HepG2 (cell line): Measurements from ENCODE around the gene MSMB. TPM values are rescaled to one million over a fixed set of nuclear protein-coding genes. Genes with fewer than 3 reads are reported as not detected.

Source experiments
- HNF4G ChIP-seq, 2 experiments: sonication (generic) in 1 of 2; formaldehyde crosslinking in 1 of 2; IDR thresholded peaks; 2 replicates each; pipeline versions ENCODE4 v1.4.0 to v1.6.1; 2011 to 2020; ENCODE audit warnings: borderline replicate concordance in 2 of 2, low read depth in 2 of 2, mild to moderate bottlenecking in 2 of 2, low read length in 1 of 2, missing genetic modification reagents in 1 of 2, moderate library complexity in 1 of 2
- MXD4 ChIP-seq: IDR thresholded peaks from 2 replicates; pipeline ENCODE4 v1.6.1; 2016; ENCODE audit warnings: mild to moderate bottlenecking, missing biosample characterization, missing genetic modification reagents
- RFX5 ChIP-seq: IDR thresholded peaks from 2 replicates; pipeline ENCODE4 v1.6.1; 2011; ENCODE audit warnings: low read depth, low read length, improper control_type of control experiment
- RFXAP ChIP-seq: sonication (generic); formaldehyde crosslinking; IDR thresholded peaks from 2 replicates; pipeline ENCODE4 v1.4.0; 2020; ENCODE audit warnings: missing genetic modification reagents, borderline replicate concordance
- SMC3 ChIP-seq: IDR thresholded peaks from 2 replicates; pipeline ENCODE4 v1.6.1; 2011; ENCODE audit warnings: low read length, improper control_type of control experiment
- U2AF1 ChIP-seq: fragments of 200-400 bp; formaldehyde crosslinking; optimal IDR thresholded peaks from 2 replicates; pipeline ENCODE3; 2017; ENCODE audit warnings: mild to moderate bottlenecking, low read depth, low read length
- WIZ ChIP-seq: sonication (generic); formaldehyde crosslinking; IDR thresholded peaks from 2 replicates; pipeline ENCODE4 v1.5.1; 2020; ENCODE audit warnings: mild to moderate bottlenecking, missing genetic modification reagents
- ZHX2 ChIP-seq, 2 experiments: sonication (generic) in 1 of 2; formaldehyde crosslinking in 1 of 2; IDR thresholded peaks; 2 replicates each; pipeline versions ENCODE4 v1.6.1 to v1.9.0; 2014 to 2022; ENCODE audit warnings: antibody characterized with exemption in 1 of 2, borderline replicate concordance in 1 of 2, inconsistent platforms in 1 of 2, low read depth in 1 of 2, missing genetic modification reagents in 1 of 2
- ZNF354B ChIP-seq: sonication (generic); formaldehyde crosslinking; IDR thresholded peaks from 2 replicates; pipeline ENCODE4 v1.8.0; 2022; ENCODE audit warnings: mild to moderate bottlenecking, missing genetic modification reagents
- ZNF451 ChIP-seq: sonication (generic); formaldehyde crosslinking; IDR thresholded peaks from 2 replicates; pipeline ENCODE4 v1.5.0; 2020; ENCODE audit warnings: mild to moderate bottlenecking, missing genetic modification reagents
- ZNF484 ChIP-seq: sonication (generic); formaldehyde crosslinking; IDR thresholded peaks from 2 replicates; pipeline ENCODE4 v1.5.1; 2020; ENCODE audit warnings: mild to moderate bottlenecking, low read depth, missing genetic modification reagents, borderline replicate concordance
- ZNF567 ChIP-seq: sonication (generic); formaldehyde crosslinking; IDR thresholded peaks from 2 replicates; pipeline ENCODE4 v1.8.1; 2023; ENCODE audit warnings: mild to moderate bottlenecking, missing genetic modification reagents, borderline replicate concordance
- ZNF644 ChIP-seq: IDR thresholded peaks from 2 replicates; pipeline ENCODE4 v1.6.1; 2016; ENCODE audit warnings: low read depth
- ZNF850 ChIP-seq: sonication (generic); formaldehyde crosslinking; conservative IDR thresholded peaks from 2 replicates; pipeline ENCODE4 v1.9.0; 2021; ENCODE audit warnings: mild to moderate bottlenecking, missing genetic modification reagents
- polyA plus RNA-seq, 8 experiments: library from polyadenylated mRNA; depleted of rRNA in 3 of 8; stranded (reverse) in 7 of 8; unstranded in 1 of 8; fragments of >200 nt; fragmentation: Illumina TruSeq in 4 of 8; extraction: Trizol in 4 of 8; gene quantifications; 2 replicates each; pipeline versions ENCODE4 v1.2.1 to v1.2.3, GENCODE V29; 2011 to 2016; ENCODE audit warnings: low read depth in 4 of 8, missing spikeins in 1 of 8, mixed read lengths in 1 of 8; ENCODE audit not compliant: insufficient read depth in 1 of 8
- total RNA-seq, 5 experiments: library from RNA; depleted of rRNA; stranded (reverse); fragments of >200 nt; fragmentation: Illumina TruSeq; extraction: Trizol; gene quantifications; 2 replicates each; pipeline ENCODE4 v1.2.3, GENCODE V29; 2016; ENCODE audit warnings: low read depth in 1 of 5
- TF ChIP-seq, protein P1 (sequence below): sonication (generic); formaldehyde crosslinking; IDR thresholded peaks from 2 replicates; pipeline ENCODE4 v1.4.0; 2020; ENCODE audit warnings: missing genetic modification reagents, borderline replicate concordance
- TF ChIP-seq, protein P2 (sequence below): sonication (generic); formaldehyde crosslinking; IDR thresholded peaks from 2 replicates; pipeline ENCODE4 v1.5.1; 2020; ENCODE audit warnings: missing genetic modification reagents, mild to moderate bottlenecking, borderline replicate concordance
- TF ChIP-seq, protein P3 (sequence below): sonication (generic); formaldehyde crosslinking; IDR thresholded peaks from 2 replicates; pipeline ENCODE4 v1.9.0; 2021; ENCODE audit warnings: missing genetic modification reagents, mild to moderate bottlenecking, borderline replicate concordance

MSMB gene
- total and polyA plus RNA-seq, 2 of the 13 experiments (the other 11 are each of a cell fraction or from before 2014, with no cell fraction given), result 0.84 TPM; not detected in 1

GRCh38 chr10:46033602-46034011 is 12.5 kb downstream of the MSMB start (continued):
- TF ChIP-seq ZHX2 (IDR thresholded peaks at IDR 0.05; ENCODE audit: low read depth) (no peak), ZHX2 (CRISPR knock-in tag; IDR thresholded peaks at IDR 0.05; ENCODE audit: borderline replicate concordance) (no peak), ZNF850 (CRISPR knock-in tag) (no peak), RFXAP (no peak; the same call in 1 of the 2 replicates), RFX5 (no peak), ZNF567 (CRISPR knock-in tag) (no peak), ZNF354B (CRISPR knock-in tag) (no peak; the same call in 1 of the 2 replicates), WIZ (no peak), ZNF451 (CRISPR knock-in tag) (no peak), U2AF1 (no peak), ZNF644 (CRISPR knock-in tag) (peak; percentile 83), MXD4 (no peak; the same call in 1 of the 2 replicates), HNF4G (IDR thresholded peaks at IDR 0.05; ENCODE audit: borderline replicate concordance, low read depth, low read length) (no peak), HNF4G (CRISPR knock-in tag; IDR thresholded peaks at IDR 0.05; ENCODE audit: borderline replicate concordance, low read depth) (no peak), ZNF484 (CRISPR knock-in tag) (no peak), SMC3 (no peak)
- TF ChIP-seq, protein P1, sequence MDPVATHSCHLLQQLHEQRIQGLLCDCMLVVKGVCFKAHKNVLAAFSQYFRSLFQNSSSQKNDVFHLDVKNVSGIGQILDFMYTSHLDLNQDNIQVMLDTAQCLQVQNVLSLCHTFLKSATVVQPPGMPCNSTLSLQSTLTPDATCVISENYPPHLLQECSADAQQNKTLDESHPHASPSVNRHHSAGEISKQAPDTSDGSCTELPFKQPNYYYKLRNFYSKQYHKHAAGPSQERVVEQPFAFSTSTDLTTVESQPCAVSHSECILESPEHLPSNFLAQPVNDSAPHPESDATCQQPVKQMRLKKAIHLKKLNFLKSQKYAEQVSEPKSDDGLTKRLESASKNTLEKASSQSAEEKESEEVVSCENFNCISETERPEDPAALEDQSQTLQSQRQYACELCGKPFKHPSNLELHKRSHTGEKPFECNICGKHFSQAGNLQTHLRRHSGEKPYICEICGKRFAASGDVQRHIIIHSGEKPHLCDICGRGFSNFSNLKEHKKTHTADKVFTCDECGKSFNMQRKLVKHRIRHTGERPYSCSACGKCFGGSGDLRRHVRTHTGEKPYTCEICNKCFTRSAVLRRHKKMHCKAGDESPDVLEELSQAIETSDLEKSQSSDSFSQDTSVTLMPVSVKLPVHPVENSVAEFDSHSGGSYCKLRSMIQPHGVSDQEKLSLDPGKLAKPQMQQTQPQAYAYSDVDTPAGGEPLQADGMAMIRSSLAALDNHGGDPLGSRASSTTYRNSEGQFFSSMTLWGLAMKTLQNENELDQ, result no peak
- TF ChIP-seq, protein P2, sequence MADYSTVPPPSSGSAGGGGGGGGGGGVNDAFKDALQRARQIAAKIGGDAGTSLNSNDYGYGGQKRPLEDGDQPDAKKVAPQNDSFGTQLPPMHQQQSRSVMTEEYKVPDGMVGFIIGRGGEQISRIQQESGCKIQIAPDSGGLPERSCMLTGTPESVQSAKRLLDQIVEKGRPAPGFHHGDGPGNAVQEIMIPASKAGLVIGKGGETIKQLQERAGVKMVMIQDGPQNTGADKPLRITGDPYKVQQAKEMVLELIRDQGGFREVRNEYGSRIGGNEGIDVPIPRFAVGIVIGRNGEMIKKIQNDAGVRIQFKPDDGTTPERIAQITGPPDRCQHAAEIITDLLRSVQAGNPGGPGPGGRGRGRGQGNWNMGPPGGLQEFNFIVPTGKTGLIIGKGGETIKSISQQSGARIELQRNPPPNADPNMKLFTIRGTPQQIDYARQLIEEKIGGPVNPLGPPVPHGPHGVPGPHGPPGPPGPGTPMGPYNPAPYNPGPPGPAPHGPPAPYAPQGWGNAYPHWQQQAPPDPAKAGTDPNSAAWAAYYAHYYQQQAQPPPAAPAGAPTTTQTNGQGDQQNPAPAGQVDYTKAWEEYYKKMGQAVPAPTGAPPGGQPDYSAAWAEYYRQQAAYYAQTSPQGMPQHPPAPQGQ (CRISPR knock-in tag), result no peak
- TF ChIP-seq, protein P3, sequence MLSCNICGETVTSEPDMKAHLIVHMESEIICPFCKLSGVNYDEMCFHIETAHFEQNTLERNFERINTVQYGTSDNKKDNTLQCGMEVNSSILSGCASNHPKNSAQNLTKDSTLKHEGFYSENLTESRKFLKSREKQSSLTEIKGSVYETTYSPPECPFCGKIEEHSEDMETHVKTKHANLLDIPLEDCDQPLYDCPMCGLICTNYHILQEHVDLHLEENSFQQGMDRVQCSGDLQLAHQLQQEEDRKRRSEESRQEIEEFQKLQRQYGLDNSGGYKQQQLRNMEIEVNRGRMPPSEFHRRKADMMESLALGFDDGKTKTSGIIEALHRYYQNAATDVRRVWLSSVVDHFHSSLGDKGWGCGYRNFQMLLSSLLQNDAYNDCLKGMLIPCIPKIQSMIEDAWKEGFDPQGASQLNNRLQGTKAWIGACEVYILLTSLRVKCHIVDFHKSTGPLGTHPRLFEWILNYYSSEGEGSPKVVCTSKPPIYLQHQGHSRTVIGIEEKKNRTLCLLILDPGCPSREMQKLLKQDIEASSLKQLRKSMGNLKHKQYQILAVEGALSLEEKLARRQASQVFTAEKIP (CRISPR knock-in tag), result no peak
